Smooth muscle cell (in vitro differentiated cells): Measurements from ENCODE around the gene ARID2. TPM values are rescaled to one million over a fixed set of nuclear protein-coding genes. Genes with fewer than 3 reads are reported as not detected.

Experiments used
- DNase-seq: peaks from one replicate; lab custom pipeline; 2025; ENCODE audit not compliant: unreplicated experiment; lab: John Stamatoyannopoulos, UW
- H2AFZ ChIP-seq: fragments of 200-600 bp; sonication (generic); 2 replicates; pipeline ENCODE4 v1.6.0; 2016; ENCODE audit warnings: antibody characterized with exemption, low read depth, mild to moderate bottlenecking
- H3F3A ChIP-seq: fragments of 200-600 bp; sonication (generic); 2 replicates; pipeline ENCODE4 v1.6.0; 2017; ENCODE audit warnings: antibody characterized with exemption, low read depth
- H3K27ac ChIP-seq: fragments of 200-600 bp; sonication (generic); 2 replicates; pipeline ENCODE4 v1.5.1; 2016; ENCODE audit warnings: low read depth, mild to moderate bottlenecking
- H3K27me3 ChIP-seq: fragments of 200-600 bp; sonication (generic); 2 replicates; pipeline ENCODE4 v1.6.1; 2016; ENCODE audit warnings: low read depth, mild to moderate bottlenecking
- H3K36me3 ChIP-seq: fragments of 200-600 bp; sonication (generic); 2 replicates; pipeline ENCODE4 v1.5.1; 2016; ENCODE audit warnings: low read depth
- H3K4me1 ChIP-seq: fragments of 200-600 bp; sonication (generic); 2 replicates; pipeline ENCODE4 v1.5.1; 2016; ENCODE audit warnings: low read depth
- H3K4me2 ChIP-seq: fragments of 200-600 bp; sonication (generic); 2 replicates; pipeline ENCODE4 v1.6.0; 2016; ENCODE audit warnings: mild to moderate bottlenecking
- H3K4me3 ChIP-seq: fragments of 200-600 bp; sonication (generic); 2 replicates; pipeline ENCODE4 v1.5.1; 2016; ENCODE audit warnings: mild to moderate bottlenecking
- H3K79me2 ChIP-seq: fragments of 200-600 bp; sonication (generic); 2 replicates; pipeline ENCODE4 v1.6.0; 2016; ENCODE audit warnings: low read depth, mild to moderate bottlenecking
- H3K9ac ChIP-seq: fragments of 200-600 bp; sonication (generic); 2 replicates; pipeline ENCODE4 v1.6.0; 2016; ENCODE audit warnings: low read depth
- H3K9me3 ChIP-seq: fragments of 200-600 bp; sonication (generic); replicated peaks from 2 replicates; pipeline ENCODE4 v1.5.1; 2016; ENCODE audit warnings: low read depth
- H4K20me1 ChIP-seq: fragments of 200-600 bp; sonication (generic); 2 replicates; pipeline ENCODE4 v1.6.0; 2016; ENCODE audit warnings: low read depth
- WGBS: methylation state at CpG from one replicate; pipeline ENCODE4 v1.1.7; 2016; ENCODE audit warnings: low lambda C conversion rate; 5-methylcytosine and 5-hydroxymethylcytosine counted together
- polyA plus RNA-seq: library from polyadenylated mRNA; unstranded; fragments of >200 nt; fragmentation: Nextera tagmentation; extraction: Ambion mirVana; gene quantifications from 2 replicates; pipeline ENCODE4 v1.2.1, GENCODE V29; 2016
- total RNA-seq: library from RNA; depleted of rRNA; stranded (reverse); fragments of >200 nt; gene quantifications from 2 replicates; pipeline ENCODE4 v1.2.3, GENCODE V29; 2014
- TF ChIP-seq, protein P1 (sequence below): fragments of 200-600 bp; sonication (generic); IDR thresholded peaks from 2 replicates; pipeline ENCODE4 v1.5.1; 2017; ENCODE audit warnings: borderline replicate concordance, mild to moderate bottlenecking, antibody characterized with exemption; ENCODE audit not compliant: insufficient read depth, poor library complexity, severe bottlenecking

ARID2 gene
- total and polyA plus RNA-seq, 2 experiments from 2014 or later: 9.9 to 36.2 TPM

DNA sequence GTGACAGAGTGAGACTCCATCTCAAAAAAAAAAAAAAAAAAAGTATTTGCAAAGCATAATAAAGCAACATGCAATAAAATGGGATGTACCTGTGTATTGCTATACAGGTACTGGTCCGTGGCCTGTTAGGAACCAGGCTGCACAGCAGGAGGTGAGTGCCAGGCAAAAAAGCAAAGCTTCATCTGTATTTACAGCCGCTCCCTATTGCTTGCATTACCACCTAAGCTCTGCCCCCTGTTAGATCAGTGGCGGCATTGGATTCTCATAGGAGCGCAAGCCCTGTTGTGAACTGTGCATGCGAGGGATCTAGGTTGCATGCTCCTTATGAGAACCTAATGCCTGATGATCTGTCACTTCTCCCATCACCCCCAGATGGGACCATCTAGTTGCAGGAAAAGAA, 147.6 kb downstream of the ARID2 start:
- Histone ChIP-seq H3K4me1 (peaks cover 5% of the 10 kb centered on the region), H3K27ac (no peak overlapping the region), H3K9ac (no peak overlapping the region), H3K4me3 (no peak overlapping the region), H4K20me1 (peaks cover 26% of the 10 kb centered on the region), H3K27me3 (no peaks in the 10 kb centered on the region), H3F3A (no peaks in the 10 kb centered on the region), H3K79me2 (peaks cover 12% of the 10 kb centered on the region), H3K4me2 (no peak overlapping the region), H3K9me3 (no peaks in the 10 kb centered on the region), H3K36me3 (peaks cover 21% of the 10 kb centered on the region), H2AFZ (no peak overlapping the region)
- whole genome bisulfite sequencing: 98% methylated on average over 5 of the region's 5 CpGs
- DNase-seq: no peak
- TF ChIP-seq, protein P1, sequence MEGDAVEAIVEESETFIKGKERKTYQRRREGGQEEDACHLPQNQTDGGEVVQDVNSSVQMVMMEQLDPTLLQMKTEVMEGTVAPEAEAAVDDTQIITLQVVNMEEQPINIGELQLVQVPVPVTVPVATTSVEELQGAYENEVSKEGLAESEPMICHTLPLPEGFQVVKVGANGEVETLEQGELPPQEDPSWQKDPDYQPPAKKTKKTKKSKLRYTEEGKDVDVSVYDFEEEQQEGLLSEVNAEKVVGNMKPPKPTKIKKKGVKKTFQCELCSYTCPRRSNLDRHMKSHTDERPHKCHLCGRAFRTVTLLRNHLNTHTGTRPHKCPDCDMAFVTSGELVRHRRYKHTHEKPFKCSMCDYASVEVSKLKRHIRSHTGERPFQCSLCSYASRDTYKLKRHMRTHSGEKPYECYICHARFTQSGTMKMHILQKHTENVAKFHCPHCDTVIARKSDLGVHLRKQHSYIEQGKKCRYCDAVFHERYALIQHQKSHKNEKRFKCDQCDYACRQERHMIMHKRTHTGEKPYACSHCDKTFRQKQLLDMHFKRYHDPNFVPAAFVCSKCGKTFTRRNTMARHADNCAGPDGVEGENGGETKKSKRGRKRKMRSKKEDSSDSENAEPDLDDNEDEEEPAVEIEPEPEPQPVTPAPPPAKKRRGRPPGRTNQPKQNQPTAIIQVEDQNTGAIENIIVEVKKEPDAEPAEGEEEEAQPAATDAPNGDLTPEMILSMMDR: no peak

DNA sequence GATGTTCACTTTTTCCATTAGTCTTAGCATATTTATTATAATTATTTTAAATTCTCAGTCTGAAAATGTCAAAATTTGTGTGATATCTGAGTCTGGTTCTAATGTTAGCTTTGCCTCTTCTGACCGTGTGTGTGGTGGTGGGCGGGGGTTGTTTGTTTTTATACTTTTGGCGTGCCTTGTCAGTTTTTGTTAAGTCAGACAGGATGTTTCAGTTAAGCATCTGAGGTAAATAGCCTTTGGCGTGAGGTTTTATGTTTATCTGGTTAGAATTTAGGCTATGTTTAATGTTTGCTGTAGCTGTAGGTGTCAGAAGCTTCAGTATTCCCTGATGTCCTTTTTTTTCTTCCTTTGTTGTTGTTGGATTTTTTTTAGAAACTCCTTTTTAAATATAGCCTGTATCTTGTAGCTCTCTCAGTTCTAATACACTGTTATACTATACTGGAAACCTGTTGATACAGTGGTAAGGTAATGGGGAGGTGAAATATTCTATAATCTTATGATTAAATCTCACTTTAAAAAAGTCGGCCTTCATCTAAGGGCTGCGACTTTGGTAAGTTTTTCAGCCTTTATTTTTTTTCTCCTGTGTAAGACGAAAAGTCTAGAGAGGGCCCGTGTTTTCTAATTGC, 149.2 kb downstream of the ARID2 start:
- TF ChIP-seq, protein P1: no peak
- peak overlapping the region; percentile 11 for H3K4me2 ChIP-seq
- WGBS: 59% methylated on average over 8 of the region's 8 CpGs

DNA sequence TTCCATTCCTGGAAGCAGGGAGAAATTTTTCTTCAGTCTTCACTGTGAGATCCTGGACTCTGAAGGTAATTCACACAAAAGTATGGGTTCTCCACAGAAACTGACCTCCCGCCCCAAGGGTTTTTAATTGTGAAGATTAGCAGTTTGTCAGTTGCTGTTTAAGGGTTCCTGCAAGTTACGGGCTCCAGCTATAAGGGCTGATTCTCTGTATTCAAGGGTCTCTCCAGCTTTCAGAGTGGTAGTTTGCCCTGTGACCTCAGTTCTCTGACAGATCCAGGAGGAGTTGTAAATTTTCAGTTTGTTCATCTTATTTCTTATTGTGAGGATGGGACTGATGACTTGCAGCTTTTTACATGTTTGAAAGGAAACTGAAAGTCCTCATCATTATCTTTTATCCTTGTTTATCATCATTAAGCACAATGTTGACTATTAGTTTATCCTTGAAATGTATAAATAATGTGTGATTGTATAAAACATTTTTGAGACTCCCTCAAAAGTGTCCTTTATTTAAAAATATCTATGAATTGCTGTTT, 149.9 kb downstream of the ARID2 start:
- WGBS: 90% methylated on average over 2 of the region's 2 CpGs
- DNase-seq: no peak
- no peaks in the 10 kb centered on the region for H3K27me3 ChIP-seq
- H3K4me3 ChIP-seq: no peak overlapping the region
- H3K4me1 ChIP-seq: peaks cover 5% of the 10 kb centered on the region
- H2AFZ ChIP-seq: no peak overlapping the region
- peaks cover 12% of the 10 kb centered on the region for H3K79me2 ChIP-seq
- no peaks in the 10 kb centered on the region for H3F3A ChIP-seq
- H3K36me3 ChIP-seq: peaks cover 12% of the 10 kb centered on the region
- no peak overlapping the region for H3K9ac ChIP-seq
- peaks cover 19% of the 10 kb centered on the region for H4K20me1 ChIP-seq
- no peak overlapping the region for H3K4me2 ChIP-seq
- TF ChIP-seq, protein P1: no peak
- H3K9me3 ChIP-seq: no peaks in the 10 kb centered on the region
- peak overlapping the region; percentile 19 for H3K27ac ChIP-seq

More for the DNA sequence above, 149.2 kb downstream of the ARID2 start:
- Histone ChIP-seq H3K27me3 (no peaks in the 10 kb centered on the region), H4K20me1 (peaks cover 19% of the 10 kb centered on the region), H3K9ac (no peak overlapping the region), H3K27ac (peak overlapping the region; percentile 19), H3K79me2 (peaks cover 12% of the 10 kb centered on the region), H3K9me3 (no peaks in the 10 kb centered on the region), H3K4me3 (no peak overlapping the region), H2AFZ (no peak overlapping the region), H3K4me1 (peaks cover 5% of the 10 kb centered on the region), H3K36me3 (peaks cover 14% of the 10 kb centered on the region), H3F3A (no peaks in the 10 kb centered on the region)
- DNase-seq: no peak

DNA sequence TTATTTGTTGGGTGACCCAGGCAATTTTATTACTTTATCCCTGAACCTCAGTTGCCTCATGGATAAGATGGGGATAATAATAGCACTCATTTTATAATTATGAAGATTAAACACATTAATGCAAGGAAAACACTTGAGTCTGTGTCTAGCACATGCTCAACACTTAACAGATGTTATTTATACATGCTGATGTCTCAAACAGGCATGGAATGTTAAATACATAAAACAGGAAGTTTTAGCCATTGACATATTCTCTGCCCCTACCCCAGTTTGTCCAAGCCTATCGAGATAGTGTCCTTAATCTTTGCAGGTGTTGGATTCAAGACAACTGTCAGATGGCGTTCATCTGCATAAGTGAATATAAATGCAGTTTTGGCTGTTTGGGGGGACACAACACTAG, 151.0 kb downstream of the ARID2 start:
- peaks cover 5% of the 10 kb centered on the region for H3K36me3 ChIP-seq
- H4K20me1 ChIP-seq: peaks cover 19% of the 10 kb centered on the region
- peaks cover 12% of the 10 kb centered on the region for H3K79me2 ChIP-seq
- TF ChIP-seq, protein P1: no peak
- no peak overlapping the region for H2AFZ ChIP-seq
- no peaks in the 10 kb centered on the region for H3K9me3 ChIP-seq
- H3K9ac ChIP-seq: no peak overlapping the region
- H3K4me2 ChIP-seq: no peak overlapping the region
- no peak overlapping the region for H3K27ac ChIP-seq
- H3K4me1 ChIP-seq: peaks cover 5% of the 10 kb centered on the region
- H3F3A ChIP-seq: no peaks in the 10 kb centered on the region
- DNase-seq: no peak
- WGBS: 94% methylated on average over 2 of the region's 2 CpGs
- no peak overlapping the region for H3K4me3 ChIP-seq
- no peaks in the 10 kb centered on the region for H3K27me3 ChIP-seq
